Gastroesophageal sphincter (tissue), 4 donors: ENCODE results near the gene TARS3. TPM values are rescaled to one million over a fixed set of nuclear protein-coding genes. Genes with fewer than 3 reads are reported as not detected.

Experiments
- ATAC-seq: fragments of 150-250 bp; one replicate; pipeline ENCODE4 v1.9.1; 2016; ENCODE audit warnings: mild to moderate bottlenecking, moderate library complexity
- H3K27ac ChIP-seq, 4 donors: fragments of 200-600 bp; sonication (generic) in 3 of 4; 1 replicate in 3 of 4; 2 replicates in 1 of 4; pipeline ENCODE4 v1.5.1; 2016 to 2019
- H3K27me3 ChIP-seq: fragments of 200-600 bp; sonication (generic); one replicate; pipeline ENCODE4 v1.5.1; 2019
- H3K36me3 ChIP-seq, 2 donors: fragments of 200-600 bp; sonication (generic); one replicate each; pipeline ENCODE4 v1.5.1; 2019; ENCODE audit warnings: control low read depth in 1 of 2
- H3K4me1 ChIP-seq, 3 donors: fragments of 200-600 bp; sonication (generic); 1 replicate in 2 of 3; 2 replicates in 1 of 3; pipeline ENCODE4 v1.5.1; 2016 to 2019; ENCODE audit warnings: control low read depth in 2 of 3
- H3K4me3 ChIP-seq, 2 donors: fragments of 200-600 bp; sonication (generic); one replicate each; pipeline ENCODE4 v1.5.1; 2019; ENCODE audit warnings: mild to moderate bottlenecking in 1 of 2, moderate library complexity in 1 of 2
- H3K9me3 ChIP-seq, 3 donors: fragments of 200-600 bp; sonication (generic); one replicate each; pipeline ENCODE4 v1.5.1; 2017 to 2019; ENCODE audit warnings: control low read depth in 2 of 3
- EP300 ChIP-seq: sonication (generic); formaldehyde crosslinking; IDR thresholded peaks from one replicate; pipeline ENCODE4 v1.6.1; 2017; ENCODE audit warnings: antibody characterized with exemption, mild to moderate bottlenecking
- POLR2A ChIP-seq, 2 donors: fragments of 450-650 bp; IDR thresholded peaks; one replicate each; pipeline ENCODE4 v1.6.1; 2017; ENCODE audit warnings: antibody characterized with exemption in 2 of 2, mild to moderate bottlenecking in 2 of 2, moderate library complexity in 1 of 2
- POLR2AphosphoS5 ChIP-seq: sonication (generic); formaldehyde crosslinking; IDR thresholded peaks from one replicate; pipeline ENCODE4 v1.6.1; 2017; ENCODE audit warnings: antibody characterized with exemption
- WGBS, 2 donors: methylation state at CpG; one replicate each; pipeline ENCODE4 v1.1.5; 2018; ENCODE audit warnings: low coverage in 1 of 2; 5-methylcytosine and 5-hydroxymethylcytosine counted together
- total RNA-seq, 4 donors: library from RNA; depleted of rRNA; stranded (reverse); fragments of >200 nt; gene quantifications; one replicate each; pipeline ENCODE4 v1.1.0, GENCODE V29; 2016
- TF ChIP-seq, protein P1 (sequence below), 4 experiments: fragments of 200-600 bp in 2 of 4; fragments of 450-650 bp in 2 of 4; sonication (generic) in 1 of 4; IDR thresholded peaks; one replicate each; pipeline ENCODE4 v1.5.1; 2017 to 2019; ENCODE audit warnings: antibody characterized with exemption in 4 of 4, mild to moderate bottlenecking in 2 of 4, moderate library complexity in 2 of 4

The TARS3 gene
- total RNA-seq, 4 donors from 2014 or later: 19.2 to 49.0 (median 26.7) TPM

DNA sequence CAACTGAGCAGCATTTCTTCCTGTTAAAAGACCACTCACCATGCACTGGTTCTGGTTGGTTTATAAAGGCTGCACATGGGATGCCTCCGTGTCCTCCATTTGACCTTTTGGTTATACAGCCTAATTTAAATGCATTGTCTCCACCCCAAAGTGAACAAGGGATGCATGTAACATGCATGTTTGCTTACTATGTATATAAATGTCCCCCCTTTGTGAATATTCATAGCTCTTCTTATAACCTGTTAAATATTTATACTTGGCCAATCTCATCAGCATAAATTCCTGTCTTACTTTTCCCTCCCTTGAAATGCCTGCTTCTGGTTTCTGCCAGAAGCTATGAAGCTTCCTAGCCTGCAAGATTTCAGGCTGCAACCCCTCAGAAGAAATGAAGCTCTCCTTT lies 27.4 kb downstream of the TARS3 start:
- Histone ChIP-seq H3K27me3 (no peaks in the 10 kb centered on the region), H3K9me3 (no peaks in the 10 kb centered on the region), H3K4me3 (no peak overlapping the region), H3K4me1 (no peaks in the 10 kb centered on the region), H3K36me3 (peaks cover 3 to 98% of the 10 kb centered on the region in 2 donors), H3K27ac (no peak overlapping the region)
- ATAC-seq: no peak
- TF ChIP-seq POLR2AphosphoS5 (no peak), POLR2A (IDR thresholded peaks at IDR 0.05) (no peak), EP300 (no peak)
- TF ChIP-seq, protein P1, sequence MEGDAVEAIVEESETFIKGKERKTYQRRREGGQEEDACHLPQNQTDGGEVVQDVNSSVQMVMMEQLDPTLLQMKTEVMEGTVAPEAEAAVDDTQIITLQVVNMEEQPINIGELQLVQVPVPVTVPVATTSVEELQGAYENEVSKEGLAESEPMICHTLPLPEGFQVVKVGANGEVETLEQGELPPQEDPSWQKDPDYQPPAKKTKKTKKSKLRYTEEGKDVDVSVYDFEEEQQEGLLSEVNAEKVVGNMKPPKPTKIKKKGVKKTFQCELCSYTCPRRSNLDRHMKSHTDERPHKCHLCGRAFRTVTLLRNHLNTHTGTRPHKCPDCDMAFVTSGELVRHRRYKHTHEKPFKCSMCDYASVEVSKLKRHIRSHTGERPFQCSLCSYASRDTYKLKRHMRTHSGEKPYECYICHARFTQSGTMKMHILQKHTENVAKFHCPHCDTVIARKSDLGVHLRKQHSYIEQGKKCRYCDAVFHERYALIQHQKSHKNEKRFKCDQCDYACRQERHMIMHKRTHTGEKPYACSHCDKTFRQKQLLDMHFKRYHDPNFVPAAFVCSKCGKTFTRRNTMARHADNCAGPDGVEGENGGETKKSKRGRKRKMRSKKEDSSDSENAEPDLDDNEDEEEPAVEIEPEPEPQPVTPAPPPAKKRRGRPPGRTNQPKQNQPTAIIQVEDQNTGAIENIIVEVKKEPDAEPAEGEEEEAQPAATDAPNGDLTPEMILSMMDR (IDR thresholded peaks at IDR 0.05): no peak
- WGBS, 2 donors: 89 to 100% methylated on average over 1 of the region's 1 CpG

DNA sequence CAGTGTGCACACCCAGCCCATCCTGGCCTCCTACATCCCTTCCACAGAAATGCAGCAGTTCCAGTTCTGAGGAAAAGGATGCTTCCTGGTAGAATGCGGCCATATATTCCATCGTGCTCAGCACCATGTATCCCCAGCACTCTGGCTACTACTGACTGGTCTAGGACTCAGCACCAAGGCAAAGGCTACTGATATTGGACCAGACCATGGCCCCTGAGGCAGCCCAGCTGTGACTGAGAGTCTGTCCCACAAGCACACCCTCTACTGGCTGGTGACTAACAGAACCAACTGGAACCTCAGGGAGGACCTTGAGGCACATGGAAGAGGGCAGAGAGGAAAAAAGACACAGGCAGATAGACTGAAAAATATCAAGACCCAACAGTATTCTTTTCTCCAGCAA lies 30.0 kb downstream of the TARS3 start:
- 100% methylated on average over 1 of the region's 2 CpGs; no CpG with 5 or more reads in 1 of the 2 donors for WGBS, 2 donors
- H3K27me3 ChIP-seq: no peaks in the 10 kb centered on the region
- no peaks in the 10 kb centered on the region for H3K4me1 ChIP-seq
- H3K36me3 ChIP-seq: peaks cover 0 to 95% of the 10 kb centered on the region in 2 donors
- TF ChIP-seq EP300 (no peak), POLR2A (IDR thresholded peaks at IDR 0.05) (no peak), POLR2AphosphoS5 (no peak)
- TF ChIP-seq, protein P1 (IDR thresholded peaks at IDR 0.05): no peak
- no peaks in the 10 kb centered on the region for H3K9me3 ChIP-seq
- no peak overlapping the region for H3K27ac ChIP-seq
- ATAC-seq: no peak
- H3K4me3 ChIP-seq: no peak overlapping the region

DNA sequence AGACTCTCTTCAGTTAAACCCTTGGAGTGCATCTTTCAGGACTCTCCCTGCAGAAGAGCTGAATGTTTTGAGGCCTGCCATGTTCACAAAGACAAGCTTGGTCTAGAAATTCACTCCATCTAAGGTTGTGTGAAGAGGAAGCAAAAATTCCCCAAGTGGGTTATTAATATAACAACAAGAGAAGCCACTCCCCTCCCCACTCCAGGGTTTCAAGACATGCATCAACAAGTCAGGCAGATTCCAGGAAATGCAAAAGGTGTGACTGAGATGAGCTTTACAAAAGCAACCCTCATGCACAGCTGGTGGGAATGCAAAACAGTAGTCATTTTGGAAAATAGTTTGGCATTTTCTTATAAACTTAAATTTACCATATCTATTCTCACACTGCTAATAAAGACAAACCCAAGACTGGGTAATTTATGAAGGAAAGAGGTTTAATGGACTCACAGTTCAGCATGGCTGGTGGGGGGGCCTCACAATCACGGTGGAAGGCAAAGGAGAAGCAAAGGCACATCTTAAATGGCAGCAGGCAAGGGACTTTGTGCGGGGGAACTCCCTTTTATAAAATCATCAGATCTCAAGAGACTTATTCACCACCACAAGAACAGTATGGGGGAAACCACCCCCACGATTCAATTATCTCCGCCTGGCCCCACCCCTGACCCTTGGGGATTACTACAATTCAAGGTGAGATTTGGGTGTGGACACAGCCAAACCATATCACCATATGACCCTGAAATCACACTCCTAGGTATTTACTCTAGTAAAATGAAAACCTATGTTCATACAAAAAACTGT lies 31.3 kb downstream of the TARS3 start:
- Histone ChIP-seq H3K4me1 (no peaks in the 10 kb centered on the region), H3K36me3 (peaks cover 0 to 93% of the 10 kb centered on the region in 2 donors)
- WGBS, 2 donors: 79 to 91% methylated on average over 2 to 4 of the region's 4 CpGs

DNA sequence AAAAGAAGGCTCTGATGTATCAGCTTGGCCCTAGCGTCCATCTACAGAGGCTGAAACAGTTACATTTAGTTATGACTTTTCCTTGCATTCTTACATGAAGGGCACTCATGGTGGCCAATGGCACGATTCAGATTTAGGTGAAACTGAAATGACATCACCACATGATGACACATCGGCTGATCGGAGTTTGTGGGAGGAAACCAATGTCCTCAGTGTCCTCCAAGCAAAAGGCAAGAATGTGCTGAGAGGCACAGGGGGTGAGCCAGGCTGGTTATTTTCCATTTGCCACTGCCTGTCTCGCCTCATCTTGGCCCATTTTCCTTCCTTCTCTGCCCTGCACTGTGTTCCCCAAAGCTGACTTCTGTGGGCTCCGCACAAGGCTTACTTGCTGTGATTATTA lies 34.4 kb downstream of the TARS3 start:
- Histone ChIP-seq H3K36me3 (peaks cover 0 to 90% of the 10 kb centered on the region in 2 donors), H3K27me3 (no peaks in the 10 kb centered on the region), H3K9me3 (no peaks in the 10 kb centered on the region), H3K4me1 (no peaks in the 10 kb centered on the region), H3K4me3 (no peak overlapping the region), H3K27ac (no peak overlapping the region)
- TF ChIP-seq POLR2A (IDR thresholded peaks at IDR 0.05) (no peak), EP300 (no peak), POLR2AphosphoS5 (no peak)
- TF ChIP-seq, protein P1 (IDR thresholded peaks at IDR 0.05): no peak
- ATAC-seq: no peak
- WGBS, 2 donors: 90 to 92% methylated on average over 6 of the region's 6 CpGs

More for the DNA sequence above, 31.3 kb downstream of the TARS3 start:
- no peak overlapping the region for H3K27ac ChIP-seq
- H3K9me3 ChIP-seq: no peaks in the 10 kb centered on the region
- H3K4me3 ChIP-seq: no peak overlapping the region
- TF ChIP-seq EP300: no peak
- TF ChIP-seq, protein P1 (IDR thresholded peaks at IDR 0.05): no peak
- H3K27me3 ChIP-seq: no peaks in the 10 kb centered on the region
- no peak for ATAC-seq

DNA sequence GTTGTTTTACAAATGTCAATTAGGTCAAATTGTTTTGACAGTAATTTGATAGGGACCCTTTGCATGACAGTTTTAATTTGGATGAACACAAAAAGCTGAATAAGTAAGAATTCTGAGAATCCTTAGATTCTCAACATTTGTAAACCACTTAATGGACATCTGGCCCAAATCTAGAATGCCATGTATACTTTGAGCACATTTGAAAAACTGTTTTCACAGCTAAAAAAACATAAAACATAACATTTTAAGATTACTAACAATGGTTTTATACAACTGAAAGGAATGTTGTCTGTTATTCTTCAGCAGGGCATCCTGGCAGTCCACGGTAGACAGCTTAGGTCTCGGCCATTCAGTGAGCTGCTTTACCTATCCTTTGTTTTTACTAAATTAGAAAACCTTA lies 37.6 kb downstream of the TARS3 start:
- no peak overlapping the region for H3K27ac ChIP-seq
- H3K4me3 ChIP-seq: no peak overlapping the region
- peaks cover 0 to 90% of the 10 kb centered on the region in 2 donors for H3K36me3 ChIP-seq
- no peaks in the 10 kb centered on the region for H3K4me1 ChIP-seq
- H3K9me3 ChIP-seq: no peaks in the 10 kb centered on the region
- no peak for ATAC-seq
- TF ChIP-seq POLR2A (IDR thresholded peaks at IDR 0.05): no peak
- TF ChIP-seq EP300: no peak
- no peak for TF ChIP-seq POLR2AphosphoS5
- TF ChIP-seq, protein P1 (IDR thresholded peaks at IDR 0.05): no peak
- 77 to 83% methylated on average over 2 of the region's 2 CpGs for WGBS, 2 donors
- no peaks in the 10 kb centered on the region for H3K27me3 ChIP-seq
